IMR-90 (cell line): Measurements from ENCODE around the gene SAMD8. TPM values are rescaled to one million over a fixed set of nuclear protein-coding genes. Genes with fewer than 3 reads are reported as not detected.

Experiments used
- ATAC-seq: fragments of 200-7000 bp; cut with Tn5 transposase; 2 replicates; pipeline ENCODE4 v1.9.1; 2020; ENCODE audit warnings: low read depth, mild to moderate bottlenecking, moderate library complexity
- BruUV-seq: library from RNA; stranded (reverse); fragments of 400-500 nt; replicated peaks from 2 replicates; lab custom pipeline; 2021; lab: Mats Ljungman, UMichigan
- CTCF ChIA-PET: fragments of 300-600 bp; formaldehyde crosslinking; extraction: SDS; loops from one replicate; lab custom pipeline; 2021; ENCODE audit warnings: antibody characterized with exemption; lab: Yijun Ruan, JAX
- POLR2A ChIA-PET: fragments of 300-600 bp; sonication (Branson Sonifier 250); formaldehyde crosslinking; loops from one replicate; lab custom pipeline; 2022; ENCODE audit warnings: antibody characterized with exemption; ENCODE audit not compliant: unreplicated experiment; lab: Charles Lee
- DNase-seq: peaks from one replicate; pipeline ENCODE4 v3.0.0; 2013
- H2AFZ ChIP-seq: replicated peaks from 2 replicates; pipeline ENCODE3; 2013; ENCODE audit warnings: low read length, mild to moderate bottlenecking; ENCODE audit not compliant: poor library complexity
- H2AK5ac ChIP-seq: 2 replicates; pipeline ENCODE4 v1.6.1; 2013; ENCODE audit warnings: low read depth, low read length, inconsistent platforms
- H2AK9ac ChIP-seq: replicated peaks from 2 replicates; pipeline ENCODE3; 2013; ENCODE audit warnings: mild to moderate bottlenecking, low read depth, low read length, moderate library complexity; ENCODE audit not compliant: poor library complexity
- H2BK120ac ChIP-seq: 2 replicates; pipeline ENCODE4 v1.6.1; 2013; ENCODE audit warnings: low read depth, low read length, inconsistent platforms
- H2BK15ac ChIP-seq: 3 replicates; pipeline ENCODE4 v1.6.1; 2013; ENCODE audit warnings: low read depth, low read length, inconsistent platforms
- H2BK20ac ChIP-seq: 2 replicates; pipeline ENCODE4 v1.6.1; 2013; ENCODE audit warnings: low read depth, mild to moderate bottlenecking, inconsistent platforms, low read length, moderate library complexity
- H2BK5ac ChIP-seq: 2 replicates; pipeline ENCODE4 v1.6.1; 2013; ENCODE audit warnings: mild to moderate bottlenecking, low read depth, low read length, inconsistent platforms; ENCODE audit not compliant: poor library complexity, severe bottlenecking
- H3K14ac ChIP-seq: replicated peaks from 2 replicates; pipeline ENCODE4 v1.6.1; 2013; ENCODE audit warnings: low read depth, low read length, inconsistent platforms
- H3K18ac ChIP-seq: 2 replicates; pipeline ENCODE4 v1.6.1; 2013; ENCODE audit warnings: low read depth, low read length, control low read depth
- H3K23ac ChIP-seq: 2 replicates; pipeline ENCODE4 v1.6.1; 2013; ENCODE audit warnings: low read depth, low read length, inconsistent platforms
- H3K27ac ChIP-seq: 2 replicates; pipeline ENCODE4 v1.5.1; 2013; ENCODE audit warnings: mild to moderate bottlenecking, control low read depth, low read length; ENCODE audit not compliant: insufficient read depth
- H3K27me3 ChIP-seq: 2 replicates; pipeline ENCODE4 v1.6.1; 2013; ENCODE audit warnings: low read length; ENCODE audit not compliant: control insufficient read depth, insufficient read depth
- H3K36me3 ChIP-seq: 2 replicates; pipeline ENCODE4 v1.6.1; 2013; ENCODE audit warnings: low read length, mixed read lengths; ENCODE audit not compliant: control insufficient read depth, insufficient read depth
- H3K4ac ChIP-seq: 2 replicates; pipeline ENCODE4 v1.6.1; 2013; ENCODE audit warnings: low read depth, low read length, inconsistent platforms
- H3K4me1 ChIP-seq: 2 replicates; pipeline ENCODE4 v1.6.1; 2013; ENCODE audit warnings: low read length, mixed read lengths; ENCODE audit not compliant: control insufficient read depth, insufficient read depth
- H3K4me2 ChIP-seq: 2 replicates; pipeline ENCODE4 v1.6.1; 2013; ENCODE audit warnings: low read depth, mild to moderate bottlenecking, control low read depth, low read length, moderate library complexity
- H3K4me3 ChIP-seq: 2 replicates; pipeline ENCODE4 v1.5.1; 2013; ENCODE audit warnings: low read depth, mild to moderate bottlenecking, control low read depth, low read length, moderate library complexity; ENCODE audit not compliant: insufficient read depth
- H3K56ac ChIP-seq: 2 replicates; pipeline ENCODE4 v1.6.1; 2013; ENCODE audit warnings: low read length, inconsistent platforms; ENCODE audit not compliant: insufficient read depth; ENCODE audit errors: extremely low read depth
- H3K79me1 ChIP-seq, 2 experiments: 2 replicates each; pipeline ENCODE4 v1.6.1; 2013; ENCODE audit warnings: low read length in 2 of 2, inconsistent platforms in 1 of 2, low read depth in 1 of 2
- H3K9ac ChIP-seq: 2 replicates; pipeline ENCODE4 v1.6.1; 2013; ENCODE audit warnings: low read depth, low read length, control low read depth
- H3K9me1 ChIP-seq: 2 replicates; pipeline ENCODE4 v1.6.1; 2013; ENCODE audit warnings: low read length, inconsistent platforms; ENCODE audit not compliant: insufficient read depth
- H3K9me3 ChIP-seq: 2 replicates; pipeline ENCODE4 v1.6.1; 2013; ENCODE audit warnings: low read length; ENCODE audit not compliant: control insufficient read depth, insufficient read depth
- H4K20me1 ChIP-seq: 2 replicates; pipeline ENCODE4 v1.6.1; 2013; ENCODE audit warnings: low read length, inconsistent platforms; ENCODE audit not compliant: insufficient read depth
- H4K5ac ChIP-seq: 2 replicates; pipeline ENCODE4 v1.6.1; 2013; ENCODE audit warnings: mild to moderate bottlenecking, low read depth, low read length, control low read depth
- H4K8ac ChIP-seq, 2 experiments: 2 replicates each; pipeline ENCODE4 v1.6.1; 2013; ENCODE audit warnings: low read depth in 2 of 2, low read length in 2 of 2, control low read depth in 1 of 2, inconsistent platforms in 1 of 2
- H4K91ac ChIP-seq: 2 replicates; pipeline ENCODE4 v1.6.1; 2013; ENCODE audit warnings: low read depth, low read length, inconsistent platforms; ENCODE audit not compliant: insufficient read depth
- BHLHE40 ChIP-seq: fragments of 150-350 bp; IDR thresholded peaks from 2 replicates; pipeline ENCODE4 v1.6.1; 2016; ENCODE audit warnings: mild to moderate bottlenecking, low read depth, low read length
- CEBPB ChIP-seq: IDR thresholded peaks from 2 replicates; pipeline ENCODE4 v1.6.1; 2012; ENCODE audit warnings: low read depth, low read length, improper control_type of control experiment
- CHD1 ChIP-seq: IDR thresholded peaks from 2 replicates; pipeline ENCODE4 v1.6.1; 2012; ENCODE audit warnings: low read depth, low read length, improper control_type of control experiment
- FOS ChIP-seq: fragments of 150-350 bp; IDR thresholded peaks from 2 replicates; pipeline ENCODE4 v1.6.1; 2016; ENCODE audit warnings: low read depth, low read length
- MAFK ChIP-seq: IDR thresholded peaks from 2 replicates; pipeline ENCODE4 v1.6.1; 2012; ENCODE audit warnings: low read depth, low read length, improper control_type of control experiment
- NFE2L2 ChIP-seq: fragments of 150-350 bp; IDR thresholded peaks from 2 replicates; pipeline ENCODE4 v1.6.1; 2016; ENCODE audit warnings: low read depth, mild to moderate bottlenecking, low read length
- POLR2A ChIP-seq: IDR thresholded peaks from 2 replicates; pipeline ENCODE4 v1.6.1; 2012; ENCODE audit warnings: mild to moderate bottlenecking, low read depth, low read length
- RAD21 ChIP-seq: IDR thresholded peaks from 2 replicates; pipeline ENCODE4 v1.6.1; 2012; ENCODE audit warnings: low read length, improper control_type of control experiment
- RCOR1 ChIP-seq: IDR thresholded peaks from 2 replicates; pipeline ENCODE4 v1.6.1; 2012; ENCODE audit warnings: mild to moderate bottlenecking, low read length, improper control_type of control experiment; ENCODE audit not compliant: insufficient replicate concordance
- RFX5 ChIP-seq: IDR thresholded peaks from 2 replicates; pipeline ENCODE4 v1.8.0; 2012; ENCODE audit warnings: low read depth, mild to moderate bottlenecking, low read length, moderate library complexity
- SMC3 ChIP-seq: fragments of 150-350 bp; IDR thresholded peaks from 2 replicates; pipeline ENCODE4 v1.6.1; 2016; ENCODE audit warnings: low read depth, mild to moderate bottlenecking, antibody characterized with exemption, low read length, moderate library complexity
- USF2 ChIP-seq: fragments of 150-350 bp; IDR thresholded peaks from 2 replicates; pipeline ENCODE4 v1.6.1; 2017; ENCODE audit warnings: mild to moderate bottlenecking, antibody characterized with exemption, low read length, low read depth
- WGBS, 2 experiments: methylation state at CpG; one replicate each; pipeline versions ENCODE4 v1.1.5 to v1.1.7; 2013; ENCODE audit warnings: missing lambda C conversion rate in 2 of 2; ENCODE audit not compliant: insufficient read length in 1 of 2; ENCODE audit errors: extremely low coverage in 2 of 2; 5-methylcytosine and 5-hydroxymethylcytosine counted together
- dilution Hi-C: fragments of 300-500 bp; cut with HindIII; formaldehyde crosslinking; loops from one replicate; pipeline ENCODE4 v1.14.3; 2018; ENCODE audit warnings: low sequenced_read_pairs; ENCODE audit not compliant: unreplicated experiment
- in situ Hi-C: fragments of 300-500 bp; cut with MboI; formaldehyde crosslinking; loops from 3 replicates; pipeline ENCODE4 v1.14.3; 2019; ENCODE audit warnings: low sequenced_read_pairs, inconsistent platforms, mixed read lengths
- intact Hi-C: fragments of 100-400 bp; cut with micrococcal nuclease; formaldehyde crosslinking; loops from 2 replicates; pipeline ENCODE4 v1.10.0; 2022
- polyA plus RNA-seq, 3 experiments: library from polyadenylated mRNA; depleted of rRNA; stranded (reverse); fragments of >200 nt; gene quantifications; 2 replicates each; pipeline ENCODE4 v1.2.3, GENCODE V29; 2012; ENCODE audit warnings: low replicate concordance in 1 of 3
- total RNA-seq: library from RNA; depleted of rRNA; stranded (reverse); fragments of >200 nt; gene quantifications from 2 replicates; pipeline ENCODE4 v1.2.3, GENCODE V29; 2012
- TF ChIP-seq, protein P1 (sequence below): conservative IDR thresholded peaks from 2 replicates; pipeline ENCODE4 v1.5.1; 2012; ENCODE audit warnings: mild to moderate bottlenecking, low read depth, low read length, improper control_type of control experiment
- TF ChIP-seq, protein P2 (sequence below): fragments of 150-350 bp; IDR thresholded peaks from 2 replicates; pipeline ENCODE4 v1.6.1; 2016; ENCODE audit warnings: low read depth, mild to moderate bottlenecking, low read length, moderate library complexity, borderline replicate concordance

The SAMD8 gene
- total and polyA plus RNA-seq, 2 of the 4 experiments (the other 2 are of a cell fraction) = 10.1 to 28.7 TPM

GRCh38 chr10:75094465-75094864 lies 17.0 kb upstream of the SAMD8 start:
- Histone ChIP-seq H2AFZ (no peak overlapping the region), H3K56ac (no peak overlapping the region), H3K36me3 (no peaks in the 10 kb centered on the region), H3K27ac (no peak overlapping the region), H2BK20ac (no peak overlapping the region), H3K4ac (no peak overlapping the region), H4K8ac (no peak overlapping the region), H4K5ac (no peak overlapping the region), H2AK5ac (no peak overlapping the region), H3K4me1 (no peaks in the 10 kb centered on the region), H2BK5ac (no peak overlapping the region), H3K9ac (no peak overlapping the region), H3K9me1 (no peaks in the 10 kb centered on the region), H3K4me2 (no peak overlapping the region), H2AK9ac (no peak overlapping the region), H2BK120ac (no peak overlapping the region), H3K79me1 (no peaks in the 10 kb centered on the region), H3K23ac (no peak overlapping the region), H3K4me3 (no peak overlapping the region), H3K9me3 (no peaks in the 10 kb centered on the region), H2BK15ac (no peak overlapping the region), H3K14ac (no peak overlapping the region), H4K91ac (no peak overlapping the region), H4K20me1 (no peaks in the 10 kb centered on the region), H3K27me3 (peaks cover 2% of the 10 kb centered on the region; the same call in 1 of the 2 replicates), H3K18ac (no peak overlapping the region)
- dilution Hi-C loops (no loop called here), intact Hi-C loops (no loop called here), in situ Hi-C loops (no loop called here)
- POLR2A ChIA-PET = no interaction called here
- CTCF ChIA-PET = no interaction called here
- TF ChIP-seq CEBPB (no peak), BHLHE40 (no peak), RAD21 (no peak), NFE2L2 (no peak), POLR2A (no peak), FOS (no peak), USF2 (no peak), MAFK (no peak), CHD1 (no peak), SMC3 (no peak), RCOR1 (no peak), RFX5 (no peak)
- TF ChIP-seq, protein P1, sequence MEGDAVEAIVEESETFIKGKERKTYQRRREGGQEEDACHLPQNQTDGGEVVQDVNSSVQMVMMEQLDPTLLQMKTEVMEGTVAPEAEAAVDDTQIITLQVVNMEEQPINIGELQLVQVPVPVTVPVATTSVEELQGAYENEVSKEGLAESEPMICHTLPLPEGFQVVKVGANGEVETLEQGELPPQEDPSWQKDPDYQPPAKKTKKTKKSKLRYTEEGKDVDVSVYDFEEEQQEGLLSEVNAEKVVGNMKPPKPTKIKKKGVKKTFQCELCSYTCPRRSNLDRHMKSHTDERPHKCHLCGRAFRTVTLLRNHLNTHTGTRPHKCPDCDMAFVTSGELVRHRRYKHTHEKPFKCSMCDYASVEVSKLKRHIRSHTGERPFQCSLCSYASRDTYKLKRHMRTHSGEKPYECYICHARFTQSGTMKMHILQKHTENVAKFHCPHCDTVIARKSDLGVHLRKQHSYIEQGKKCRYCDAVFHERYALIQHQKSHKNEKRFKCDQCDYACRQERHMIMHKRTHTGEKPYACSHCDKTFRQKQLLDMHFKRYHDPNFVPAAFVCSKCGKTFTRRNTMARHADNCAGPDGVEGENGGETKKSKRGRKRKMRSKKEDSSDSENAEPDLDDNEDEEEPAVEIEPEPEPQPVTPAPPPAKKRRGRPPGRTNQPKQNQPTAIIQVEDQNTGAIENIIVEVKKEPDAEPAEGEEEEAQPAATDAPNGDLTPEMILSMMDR = no peak
- TF ChIP-seq, protein P2, sequence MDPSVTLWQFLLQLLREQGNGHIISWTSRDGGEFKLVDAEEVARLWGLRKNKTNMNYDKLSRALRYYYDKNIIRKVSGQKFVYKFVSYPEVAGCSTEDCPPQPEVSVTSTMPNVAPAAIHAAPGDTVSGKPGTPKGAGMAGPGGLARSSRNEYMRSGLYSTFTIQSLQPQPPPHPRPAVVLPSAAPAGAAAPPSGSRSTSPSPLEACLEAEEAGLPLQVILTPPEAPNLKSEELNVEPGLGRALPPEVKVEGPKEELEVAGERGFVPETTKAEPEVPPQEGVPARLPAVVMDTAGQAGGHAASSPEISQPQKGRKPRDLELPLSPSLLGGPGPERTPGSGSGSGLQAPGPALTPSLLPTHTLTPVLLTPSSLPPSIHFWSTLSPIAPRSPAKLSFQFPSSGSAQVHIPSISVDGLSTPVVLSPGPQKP = no peak
- no TSS peak for BruUV-seq
- DNase-seq (no peak), ATAC-seq (no peak)
- WGBS, 2 experiments = 87% methylated on average over 3 of the region's 10 CpGs; no CpG with 5 or more reads in 1 of the 2 experiments
